HuH-7 (cell line): ENCODE results near the gene FITM2.
"Not testable (repeated sequence)": the region's sequence is repeated elsewhere in the genome, so short reads cannot be mapped to it uniquely, and the experiment has no call there.

Experiments used
- DNase-seq: peaks from one replicate; pipeline ENCODE4 v3.0.0; 2011; ENCODE audit warnings: low spot score

The FITM2 gene

DNA sequence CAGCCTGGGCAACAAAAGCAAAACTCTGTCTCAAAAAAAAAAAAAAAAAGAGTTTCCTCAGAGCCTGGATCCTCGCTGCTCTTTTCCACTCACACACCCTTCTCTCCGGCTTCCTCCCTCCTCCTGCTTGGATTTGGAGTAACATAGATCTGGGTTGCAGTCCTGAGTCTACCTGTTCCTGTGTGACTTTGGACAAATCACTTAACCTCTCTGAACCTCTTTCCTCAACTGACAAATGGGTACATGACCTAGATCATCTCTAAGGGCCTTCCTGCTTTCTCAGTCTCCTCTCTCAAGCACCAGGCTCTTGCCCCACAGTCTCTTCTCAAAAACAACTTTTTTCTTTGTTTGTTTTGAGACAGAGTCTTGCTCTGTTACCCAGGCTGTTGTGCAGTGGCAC is 20.2 kb upstream of the FITM2 start:
- no peak for DNase-seq

DNA sequence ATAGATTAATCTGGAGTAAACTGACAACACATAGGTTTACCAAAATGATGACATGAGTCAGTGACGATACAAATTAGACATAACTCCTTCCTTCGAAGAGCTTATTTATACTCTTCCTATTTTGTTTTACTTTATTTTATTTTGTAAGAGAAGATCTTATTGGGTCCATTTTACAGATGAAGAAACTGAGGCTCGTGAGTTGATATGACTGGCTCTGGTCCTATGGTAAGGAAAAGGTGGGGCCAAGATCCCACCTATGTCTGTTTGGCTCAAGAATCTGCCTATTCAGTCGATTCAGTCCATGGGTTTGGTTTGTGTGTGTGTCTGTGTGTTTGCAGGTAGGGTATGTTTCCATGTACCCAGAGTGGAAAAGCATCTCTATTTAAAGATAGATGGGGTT is 17.4 kb upstream of the FITM2 start:
- no peak for DNase-seq

DNA sequence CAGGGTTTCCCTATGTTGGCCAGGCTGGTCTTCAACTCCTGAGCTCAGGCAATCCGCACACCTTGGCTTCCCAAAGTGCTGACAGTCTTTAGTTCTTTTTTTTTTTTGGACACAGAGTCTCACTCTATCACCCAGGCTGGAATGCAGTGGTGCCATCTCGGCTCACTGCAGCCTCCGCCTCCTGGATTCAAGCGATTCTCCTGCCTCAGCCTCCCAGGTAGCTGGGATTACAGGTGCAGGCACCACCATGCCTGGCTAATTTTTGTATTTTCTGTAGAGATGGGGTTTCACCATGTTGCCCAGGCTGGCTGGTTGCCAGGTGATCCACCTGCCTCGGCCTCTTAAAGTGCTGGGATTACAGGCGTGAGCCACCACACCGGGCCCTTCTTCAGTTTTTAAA is 16.7 kb upstream of the FITM2 start:
- DNase-seq, result not testable (repeated sequence)

DNA sequence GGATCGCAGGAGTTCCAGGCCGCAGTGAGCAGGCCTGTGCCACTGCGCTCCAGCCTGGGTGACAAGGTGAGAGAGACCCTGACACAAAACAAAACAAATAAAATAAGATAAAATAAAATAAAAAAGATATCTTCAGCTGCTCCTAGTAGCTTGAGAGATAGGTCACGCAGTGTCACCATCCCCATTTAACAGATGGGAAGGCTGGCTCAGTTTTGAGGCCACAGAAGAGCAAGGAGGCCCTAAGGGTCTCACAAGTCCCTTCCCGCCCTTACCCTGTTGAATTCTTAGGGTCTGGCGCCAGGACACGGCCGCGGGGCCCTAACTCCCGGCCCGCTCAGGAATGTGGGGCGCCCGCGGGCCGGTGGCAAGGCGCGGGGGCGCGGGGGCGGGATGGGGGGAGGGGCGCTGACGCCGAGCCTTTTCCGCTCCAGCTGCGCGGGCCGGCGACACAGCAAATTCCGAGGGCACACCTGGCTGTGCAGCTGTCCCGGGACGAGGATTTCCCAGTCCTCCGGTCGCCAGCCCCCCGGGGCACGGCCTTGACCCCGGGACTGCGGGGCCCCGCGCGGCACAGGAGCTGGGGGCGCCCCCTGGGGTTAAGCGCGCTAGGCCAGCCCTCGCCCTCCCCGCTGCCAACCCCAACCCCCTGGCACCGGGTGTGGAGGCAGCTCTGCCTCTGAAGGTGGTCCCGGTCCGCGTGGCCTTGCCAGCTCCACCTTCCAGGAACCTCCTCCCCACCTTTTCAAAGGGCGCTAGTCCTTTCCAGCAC is 15.6 kb upstream of the FITM2 start:
- DNase-seq, result no peak

DNA sequence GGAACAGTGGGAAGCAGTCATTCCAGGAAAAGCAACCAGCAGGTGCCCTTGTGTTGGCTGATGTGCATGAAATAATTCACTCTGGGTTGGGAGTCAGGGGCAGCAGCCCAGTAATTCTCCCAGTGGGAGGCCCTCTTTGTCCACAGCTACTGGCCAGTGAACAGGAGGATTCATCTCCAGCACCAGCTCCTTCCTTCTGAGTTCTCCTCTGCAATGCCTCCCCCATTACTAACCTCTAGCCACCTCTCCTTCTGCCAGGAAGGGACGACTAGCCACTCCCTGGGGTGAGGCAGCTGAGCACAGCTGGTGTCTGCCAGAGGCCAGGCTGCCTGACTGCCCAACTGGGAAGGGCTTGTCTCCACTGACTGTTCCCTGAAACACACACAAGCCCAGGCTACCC is 13.3 kb upstream of the FITM2 start:
- DNase-seq, result no peak

DNA sequence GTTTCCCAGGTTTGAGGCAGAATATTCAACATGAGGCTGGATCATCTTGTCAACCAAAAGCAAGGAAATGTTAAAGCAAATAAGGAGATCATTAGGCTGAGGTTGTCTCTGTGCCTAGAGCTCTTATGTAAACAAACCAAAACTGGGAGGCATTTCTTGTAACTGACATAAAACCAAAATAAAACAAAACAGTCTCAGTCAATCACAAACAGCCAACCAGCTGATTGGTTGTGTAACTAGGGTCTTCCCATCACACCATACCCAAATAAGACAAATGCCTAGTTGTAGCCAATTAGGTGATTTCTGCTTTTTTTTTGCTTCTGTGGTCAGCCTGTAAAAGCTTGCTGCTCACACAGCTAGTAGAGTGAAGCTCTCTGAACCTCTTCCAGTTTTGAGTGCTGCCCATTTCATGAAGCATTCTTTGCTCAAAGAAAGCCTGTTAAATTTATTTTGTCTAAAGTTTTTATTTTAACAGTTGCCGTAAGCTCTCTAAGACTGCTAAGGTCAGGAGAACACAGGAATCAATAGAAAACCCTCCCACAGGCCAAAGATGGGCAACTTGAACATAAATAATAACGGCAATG is 8.9 kb upstream of the FITM2 start:
- no peak for DNase-seq

DNA sequence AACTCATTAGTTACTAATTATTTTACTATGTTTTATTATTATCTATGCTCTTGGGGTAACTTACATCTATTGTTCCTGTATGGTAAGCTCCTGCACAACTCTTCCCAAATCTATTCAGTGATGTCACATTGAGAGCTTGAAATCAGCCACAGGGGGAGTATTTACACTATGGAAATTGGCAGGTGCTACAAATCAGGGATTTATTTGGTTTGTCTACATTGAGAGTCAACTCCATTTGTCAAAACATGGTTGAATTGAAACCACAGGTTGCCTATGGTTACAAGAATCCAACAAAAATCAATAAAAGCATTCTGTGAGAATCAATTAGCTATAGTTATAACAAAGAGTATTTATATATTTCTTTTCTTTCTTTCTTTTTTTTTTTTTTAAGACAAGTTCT is 3.9 kb upstream of the FITM2 start:
- no peak for DNase-seq

DNA sequence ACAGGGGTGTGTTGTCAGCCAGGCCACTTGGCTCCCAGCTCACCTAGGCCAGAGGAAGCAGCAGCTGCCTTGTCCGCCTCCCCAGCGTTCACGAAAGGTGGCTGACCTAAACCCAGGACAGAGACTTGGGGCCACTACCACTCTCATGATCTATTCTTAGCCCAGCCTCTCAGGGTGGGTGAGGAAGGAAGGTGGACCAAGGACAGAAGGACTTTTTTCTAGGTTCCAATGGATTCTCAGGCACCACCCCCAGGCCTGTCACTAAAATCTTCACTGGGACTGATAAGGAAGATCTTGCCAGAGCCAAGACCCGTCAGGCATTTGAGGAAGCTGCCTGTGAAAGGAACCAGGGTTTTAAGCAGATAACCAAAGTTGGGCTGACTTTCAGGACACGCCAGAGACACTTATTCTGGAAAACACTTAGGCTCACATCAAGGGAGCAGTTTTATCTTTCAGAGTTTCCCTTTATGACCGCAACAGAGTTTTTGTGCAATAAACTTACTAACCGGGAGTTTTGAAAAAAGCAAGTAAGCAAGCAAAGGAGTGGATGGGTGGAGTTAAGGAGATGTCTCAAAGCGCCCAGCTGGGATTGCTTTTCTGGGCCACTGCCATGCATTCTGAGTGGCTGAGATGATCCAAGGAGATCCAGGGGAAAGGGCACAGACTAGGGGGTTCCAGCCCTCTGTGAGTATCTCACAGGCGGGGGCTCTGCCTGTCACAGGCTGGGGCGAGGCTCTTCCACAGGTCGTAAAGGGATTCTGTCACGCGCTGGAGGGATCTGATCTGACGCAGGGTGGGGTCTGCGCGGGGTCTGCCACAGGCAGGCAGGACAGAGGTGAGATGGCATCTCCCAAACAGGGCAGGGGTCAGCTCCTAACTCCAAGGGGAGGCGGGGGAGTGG is 989 bp downstream of the FITM2 start:
- no peak for DNase-seq

DNA sequence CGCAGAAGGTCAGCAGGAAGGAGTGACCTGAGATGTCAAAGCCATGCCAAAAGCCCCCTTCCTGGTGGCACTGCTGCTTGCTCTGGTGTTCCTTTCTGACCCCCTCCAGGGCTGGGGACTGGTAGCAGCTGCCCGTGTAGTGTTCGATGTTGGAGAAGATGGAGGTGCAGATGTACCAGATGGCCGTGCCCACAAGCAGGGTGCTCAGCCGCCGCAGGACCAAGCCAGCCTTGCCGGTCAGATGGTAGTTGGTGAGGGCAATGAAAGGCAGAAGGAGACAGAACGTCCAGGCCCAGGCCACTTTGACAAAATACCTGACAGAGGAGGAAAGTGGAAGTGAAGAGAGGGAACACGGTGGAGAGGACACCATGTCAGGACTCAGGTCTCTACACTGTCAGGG is 4.1 kb downstream of the FITM2 start:
- DNase-seq, result no peak

DNA sequence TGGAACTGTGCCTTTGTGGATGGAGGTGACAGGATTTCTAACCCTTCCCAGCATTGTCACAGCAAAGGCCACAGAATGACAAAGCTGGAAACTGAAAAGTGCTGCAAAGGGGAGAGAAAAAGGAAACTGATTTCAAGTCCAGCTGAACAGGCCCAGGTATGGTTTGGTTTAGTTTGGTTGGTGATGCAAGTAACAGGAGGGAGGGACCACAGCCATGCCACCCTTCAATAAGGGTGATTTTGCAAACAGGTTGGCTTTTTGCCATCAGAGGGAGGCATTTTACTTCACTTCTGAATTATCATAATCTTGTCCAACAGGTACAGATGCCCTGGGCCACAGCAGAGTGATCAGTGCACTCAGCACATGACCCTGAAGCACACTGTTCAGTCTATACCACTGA is 6.6 kb downstream of the FITM2 start:
- no peak for DNase-seq

DNA sequence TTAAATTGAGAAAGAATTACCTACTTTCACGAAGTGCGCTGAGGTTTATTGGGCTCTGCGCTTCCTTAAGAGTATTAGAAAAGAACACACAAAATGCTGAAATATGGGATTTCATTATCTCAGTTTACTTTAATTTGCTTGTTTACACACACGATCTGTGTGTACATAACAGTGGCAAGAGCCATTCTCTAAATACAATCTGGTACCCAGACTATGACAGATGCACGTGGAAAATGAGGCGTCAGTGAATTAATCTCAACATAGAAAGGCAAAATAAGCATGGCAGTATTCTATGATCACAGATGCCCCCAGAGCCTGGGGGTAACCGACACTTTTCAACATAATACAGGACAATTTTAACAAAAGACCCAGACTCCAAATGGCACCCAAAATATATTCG is 8.3 kb downstream of the FITM2 start:
- no peak for DNase-seq

DNA sequence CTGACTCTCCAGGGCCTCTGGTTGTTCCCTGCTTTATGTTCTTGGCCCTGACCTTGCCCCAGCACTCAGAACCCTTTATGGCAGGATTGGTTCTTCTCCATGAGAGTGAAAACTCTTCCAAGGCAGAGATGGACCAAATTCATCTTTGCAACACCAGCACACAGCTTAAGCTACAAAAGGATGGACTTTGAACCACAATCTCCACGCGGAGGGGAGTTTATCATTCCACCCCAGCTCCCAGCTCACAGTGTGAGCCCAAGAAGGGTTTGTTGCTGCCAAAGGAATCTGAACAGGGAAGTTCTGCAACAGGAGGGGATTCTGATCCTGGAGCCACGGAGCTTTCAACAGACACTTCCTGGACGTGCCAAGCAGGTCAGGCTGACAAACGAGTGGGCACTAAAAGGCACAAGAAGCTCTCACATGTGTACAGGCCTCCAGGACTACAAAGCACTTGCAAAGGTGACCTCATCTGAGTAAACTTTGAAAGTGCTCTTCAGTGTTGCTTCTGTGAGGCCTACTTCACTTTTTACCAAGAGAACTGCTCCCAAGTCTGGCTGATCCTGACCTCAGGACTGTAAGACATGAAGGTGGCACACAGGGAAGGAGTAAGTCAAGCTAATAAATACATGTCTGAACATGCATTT is 8.9 kb downstream of the FITM2 start:
- DNase-seq, result peak; percentile 79

DNA sequence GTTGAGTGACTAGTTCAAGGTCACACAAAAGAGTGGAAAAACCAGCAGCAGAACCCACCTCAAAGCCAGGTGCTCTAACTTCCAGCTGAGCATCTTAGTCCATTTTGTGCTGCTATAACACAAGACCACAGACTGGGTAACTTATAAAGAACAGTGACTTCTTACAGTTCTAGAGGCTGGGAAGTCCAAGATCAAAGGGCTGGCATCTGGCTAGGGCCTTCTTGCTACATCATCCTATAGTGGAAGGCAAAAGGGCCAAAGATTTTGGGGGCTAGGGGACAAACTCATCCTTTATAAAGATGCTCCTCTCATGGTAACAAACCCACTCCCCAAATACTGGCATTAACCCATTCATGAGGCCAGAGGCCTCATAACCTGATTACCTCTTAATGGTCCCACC is 9.7 kb downstream of the FITM2 start:
- no peak for DNase-seq

DNA sequence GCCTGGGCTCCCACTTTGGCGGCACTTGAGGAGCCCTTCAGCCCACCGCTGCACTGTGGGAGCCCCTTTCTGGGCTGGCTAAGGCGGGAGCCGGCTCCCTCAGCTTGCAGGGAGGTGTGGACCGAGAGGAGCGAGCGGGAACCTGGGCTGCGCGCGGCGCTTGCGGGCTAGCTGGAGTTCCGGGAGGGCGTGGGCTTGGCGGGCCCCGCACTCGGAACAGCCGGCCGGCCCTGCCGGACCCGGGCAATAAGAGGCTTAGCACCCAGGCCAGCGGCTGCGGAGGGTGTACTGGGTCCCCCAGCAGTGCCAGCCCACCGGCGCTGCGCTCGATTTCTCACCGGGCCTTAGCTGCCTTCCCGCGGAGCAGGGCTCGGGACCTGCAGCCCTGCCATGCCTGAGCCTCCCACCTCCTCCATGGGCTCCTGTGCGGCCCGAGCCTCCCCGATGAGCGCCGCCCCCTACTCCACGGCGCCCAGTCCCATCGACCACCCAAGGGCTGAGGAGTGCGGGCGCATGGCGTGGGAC is 11.9 kb downstream of the FITM2 start:
- DNase-seq, result not testable (repeated sequence)

DNA sequence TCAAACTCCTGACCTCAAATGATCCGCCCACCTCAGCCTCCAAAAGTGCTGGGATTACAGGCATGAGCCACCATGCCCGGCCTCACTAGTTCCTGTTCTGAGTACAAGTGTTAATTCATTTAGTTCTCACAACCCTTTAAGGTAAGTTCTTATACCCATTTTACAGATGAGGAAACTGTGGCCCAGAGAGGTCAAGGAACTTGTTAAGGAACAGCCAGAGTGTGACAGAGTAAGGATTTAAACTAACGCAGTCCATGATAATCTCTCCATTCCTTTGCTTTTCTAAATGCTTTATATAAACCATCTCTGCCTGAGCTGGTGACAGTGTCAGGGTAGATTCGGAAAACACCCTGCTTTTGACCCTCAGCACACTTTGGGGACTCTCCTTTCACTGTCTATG is 13.3 kb downstream of the FITM2 start:
- DNase-seq, result no peak

DNA sequence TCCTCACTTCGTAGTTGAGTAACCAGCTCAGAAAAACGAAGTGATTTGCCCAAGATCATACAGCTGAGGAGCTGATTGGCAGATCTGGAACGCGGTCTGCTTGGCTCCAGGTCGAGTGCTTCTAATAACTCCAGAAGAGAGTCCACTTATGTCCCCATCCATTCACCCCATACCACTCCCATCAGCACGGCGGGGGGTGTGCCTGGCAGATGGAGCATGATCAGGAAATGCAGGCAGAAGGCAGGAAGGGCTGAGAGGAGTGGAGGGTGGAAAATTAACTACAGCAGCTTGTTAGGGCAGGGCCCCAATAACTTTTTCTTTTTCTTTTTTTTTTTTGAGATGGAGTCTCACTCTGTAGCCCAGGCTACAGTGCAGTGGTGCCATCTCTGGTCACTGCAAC is 15.0 kb downstream of the FITM2 start:
- no peak for DNase-seq

DNA sequence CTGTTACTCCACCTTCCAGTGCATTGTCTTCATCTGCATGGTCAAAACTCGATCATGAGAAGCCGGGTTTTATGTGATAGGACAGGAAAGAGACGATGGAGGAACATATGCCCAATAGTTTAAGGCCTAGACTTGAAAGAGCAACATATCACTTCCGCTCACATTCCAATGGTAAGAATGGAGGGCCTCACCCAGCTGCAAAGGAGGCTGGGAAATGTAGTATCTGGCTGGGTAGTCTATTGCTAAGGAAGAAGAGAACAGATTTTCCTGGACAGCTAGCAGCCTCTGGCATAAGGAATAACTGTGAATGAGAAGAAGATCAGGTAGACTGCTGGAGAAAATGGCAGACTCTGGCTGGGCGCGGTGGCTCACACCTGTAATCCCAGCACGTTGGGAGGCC is 19.2 kb downstream of the FITM2 start:
- no peak for DNase-seq

DNA sequence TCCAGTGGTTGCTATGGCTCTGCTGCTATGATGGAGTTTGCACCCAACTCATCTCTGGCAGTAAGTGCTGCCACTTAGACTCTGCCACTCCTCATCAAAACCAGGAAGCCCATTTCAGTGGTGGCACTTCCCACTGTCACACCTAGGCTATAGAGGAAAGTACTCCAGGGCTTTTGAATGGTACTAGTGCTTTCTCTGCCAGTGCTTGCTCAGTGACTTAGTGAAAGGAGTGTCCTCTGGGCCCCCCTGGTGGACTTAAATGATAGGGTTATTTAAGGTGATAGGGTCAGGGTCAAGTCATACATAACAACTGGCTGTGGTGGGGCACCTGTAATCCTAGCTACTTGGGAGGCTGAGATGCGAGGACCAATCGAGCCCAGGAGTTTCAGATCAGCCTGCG is 22.8 kb downstream of the FITM2 start:
- DNase-seq, result no peak

DNA sequence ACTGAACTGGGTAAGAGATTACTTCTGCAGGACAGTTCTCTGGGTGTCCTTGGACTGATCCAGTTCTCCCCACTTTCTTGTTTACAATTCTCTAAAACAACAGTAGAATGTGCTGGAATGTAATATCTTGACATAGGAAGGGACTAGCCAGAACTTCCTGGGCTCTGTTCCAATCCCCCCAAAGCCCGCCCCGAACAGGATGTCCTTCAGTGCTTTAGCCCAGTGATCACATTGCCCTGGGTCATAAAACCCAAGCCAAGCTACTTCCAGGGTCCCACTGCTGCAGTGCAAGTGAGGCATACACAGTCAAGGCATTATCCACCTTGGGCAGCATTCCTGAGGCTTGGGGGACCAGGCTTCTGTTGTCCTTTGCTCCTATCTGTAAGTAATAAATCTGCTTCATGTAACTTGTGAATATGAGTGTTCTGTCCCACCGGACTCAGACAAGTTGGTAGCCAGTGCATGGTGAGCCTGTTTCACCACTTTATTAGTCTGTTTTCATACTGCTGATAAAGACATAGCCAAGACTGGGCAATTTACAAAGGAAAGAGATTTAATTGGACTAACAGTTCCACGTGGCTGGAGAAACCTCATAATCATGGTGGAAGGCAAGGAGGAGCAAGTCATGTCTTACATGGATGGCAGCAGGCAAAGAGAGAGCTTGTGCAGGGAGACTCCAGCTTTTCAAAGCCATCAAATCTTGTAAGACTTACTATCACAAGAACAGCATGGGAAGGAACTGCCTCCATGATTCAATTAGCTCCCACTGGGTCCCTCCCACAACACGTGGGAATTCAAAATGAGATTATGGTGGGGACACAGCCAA is 23.5 kb downstream of the FITM2 start:
- no peak for DNase-seq

DNA sequence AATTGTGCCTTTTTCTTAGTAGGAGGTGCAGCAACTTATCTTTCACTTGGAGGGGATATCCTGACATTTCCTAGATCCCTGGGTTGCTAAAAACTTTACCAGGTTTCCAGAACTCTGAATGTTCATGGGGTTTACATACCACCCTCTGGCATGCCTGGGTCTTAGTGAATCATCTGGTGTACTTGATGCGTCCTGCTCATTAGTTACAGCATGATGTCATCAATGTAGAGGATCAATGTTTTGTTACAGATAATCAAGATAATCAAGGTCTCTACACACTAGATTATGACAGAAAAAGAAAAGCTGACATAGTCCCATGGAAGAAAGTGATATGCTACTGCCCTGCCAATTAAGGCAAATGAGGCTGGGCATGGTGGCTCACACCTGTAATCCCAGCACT is 27.0 kb downstream of the FITM2 start:
- DNase-seq, result no peak

DNA sequence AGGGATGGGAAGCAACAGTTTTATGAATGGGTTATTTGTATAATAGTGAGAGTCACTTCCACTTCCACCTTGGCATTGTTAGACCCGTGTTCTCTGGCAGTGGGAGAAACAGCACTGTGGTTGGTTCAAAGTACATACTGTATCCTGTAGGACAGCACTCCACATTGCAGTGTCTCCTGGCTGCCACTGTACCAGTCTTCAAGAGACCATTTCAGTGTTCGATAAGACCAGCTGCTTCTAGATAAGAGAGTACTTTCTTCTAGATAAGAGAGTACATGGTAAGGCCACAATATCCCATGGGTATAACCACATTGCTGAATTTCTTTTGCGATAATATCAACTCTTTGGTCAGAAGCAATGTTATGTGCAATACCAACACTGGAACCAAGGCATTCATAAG is 28.8 kb downstream of the FITM2 start:
- DNase-seq, result no peak

DNA sequence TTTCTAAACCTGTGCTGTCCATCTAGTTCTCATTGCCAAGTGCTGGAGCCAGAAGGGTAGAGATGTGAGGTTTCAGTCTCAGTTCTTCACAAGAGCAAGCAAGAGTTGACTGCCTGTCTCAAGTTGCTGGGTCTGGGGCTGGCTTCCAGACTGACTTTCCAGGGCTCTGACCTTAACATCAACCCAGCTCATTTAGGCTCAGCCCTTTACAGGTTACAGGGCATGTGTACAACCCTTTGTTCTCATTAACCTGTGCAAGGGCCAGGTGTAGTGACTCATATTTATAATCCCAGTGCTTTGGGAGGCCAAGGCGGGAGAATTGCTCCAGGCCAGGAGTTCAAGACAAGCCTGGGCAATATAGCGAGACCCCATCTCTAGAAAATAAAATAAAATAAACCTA is 30.6 kb downstream of the FITM2 start:
- DNase-seq, result no peak
